ENCODE measurements around the gene GANAB. TPM values are rescaled to one million over a fixed set of nuclear protein-coding genes. Genes with fewer than 3 reads are reported as not detected.

The GANAB gene
- total and polyA plus RNA-seq, 2 of the 13 experiments (the other 11 are each of a cell fraction or from before 2014, with no cell fraction given), result 99.5 to 234 TPM

- TF ChIP-seq ATF7-NPFF (CRISPR knock-in tag; IDR thresholded peaks at IDR 0.05; ENCODE audit: low read depth), result peak; percentile 38; the same call in 1 of the 2 replicates
- peak; percentile 70 for TF ChIP-seq XRCC5 (optimal IDR thresholded peaks at IDR 0.05; ENCODE audit: low read length)
- TF ChIP-seq ZKSCAN5 (CRISPR knock-in tag; IDR thresholded peaks at IDR 0.05), result no peak
- TF ChIP-seq EED (CRISPR knock-in tag; IDR thresholded peaks at IDR 0.05), result no peak
- TF ChIP-seq GPBP1L1 (CRISPR knock-in tag; IDR thresholded peaks at IDR 0.05), result no peak
- peak; percentile 38; the same call in 1 of the 2 replicates for TF ChIP-seq ISL2 (CRISPR knock-in tag; IDR thresholded peaks at IDR 0.05)
- no peak for TF ChIP-seq ZNF12 (CRISPR knock-in tag; IDR thresholded peaks at IDR 0.05)
- 0 out of 4 replicates have a peak, but pooled peaks of 1 of the 2 experiments have one; percentile 15 for TF ChIP-seq ATF4 (CRISPR knock-in tag; IDR thresholded peaks at IDR 0.05)
- peak; percentile 77 for TF ChIP-seq ZBTB26 (CRISPR knock-in tag; IDR thresholded peaks at IDR 0.05; ENCODE audit: borderline replicate concordance)
- no peak for TF ChIP-seq ZNF30 (CRISPR knock-in tag; IDR thresholded peaks at IDR 0.05)
- no peak for TF ChIP-seq MAF1 (CRISPR knock-in tag; IDR thresholded peaks at IDR 0.05; ENCODE audit: borderline replicate concordance)
- TF ChIP-seq ZNF557 (CRISPR knock-in tag; IDR thresholded peaks at IDR 0.05), result no peak
- no peak for TF ChIP-seq ZNF674 (CRISPR knock-in tag; IDR thresholded peaks at IDR 0.05; ENCODE audit: low read depth)
- TF ChIP-seq HMGXB3 (CRISPR knock-in tag; IDR thresholded peaks at IDR 0.05; ENCODE audit: borderline replicate concordance), result no peak
- no peak for TF ChIP-seq SRF (IDR thresholded peaks at IDR 0.05; ENCODE audit: low read depth, low read length)
- TF ChIP-seq ZNF331 (CRISPR knock-in tag; IDR thresholded peaks at IDR 0.05), result no peak
- peak; percentile 74; the same call in 1 of the 2 replicates for TF ChIP-seq NFKBIZ (CRISPR knock-in tag; IDR thresholded peaks at IDR 0.05)
- no peak for TF ChIP-seq PREB (CRISPR knock-in tag; IDR thresholded peaks at IDR 0.05)
- no peak for TF ChIP-seq ZNF740 (CRISPR knock-in tag; IDR thresholded peaks at IDR 0.05)
These were observed 32.6 kb upstream of the GANAB start, which contains the start of gene UBXN1 (continued) for GRCh38 chr11:62678770-62679696.
